Esophagus muscularis mucosa (tissue), 3 donors: ENCODE results near the gene VWC2L.

Experiments
- CTCF ChIP-seq, 3 experiments: fragments of 200-600 bp in 2 of 3; fragments of 450-650 bp in 1 of 3; sonication (generic) in 2 of 3; IDR thresholded peaks; one replicate each; pipeline ENCODE4 v1.5.1; 2017 to 2019; ENCODE audit warnings: antibody characterized with exemption in 3 of 3, mild to moderate bottlenecking in 2 of 3, moderate library complexity in 1 of 3
- POLR2A ChIP-seq: fragments of 450-650 bp; IDR thresholded peaks from one replicate; pipeline ENCODE4 v1.6.1; 2017; ENCODE audit warnings: antibody characterized with exemption, moderate library complexity, mild to moderate bottlenecking, low read depth

GRCh38 chr2:214489181-214489580, 78.3 kb downstream of the VWC2L start:
- TF ChIP-seq CTCF (IDR thresholded peaks at IDR 0.05): no peak
- TF ChIP-seq POLR2A: no peak
